Esophagus muscularis mucosa (tissue), 4 donors: ENCODE data around the gene OGFOD2. TPM values are rescaled to one million over a fixed set of nuclear protein-coding genes. Genes with fewer than 3 reads are reported as not detected.

Source experiments
- DNase-seq: peaks from one replicate; pipeline ENCODE4 v3.0.0-alpha.2; 2017; ENCODE audit errors: extremely low spot score
- H3K27ac ChIP-seq, 4 donors: fragments of 200-600 bp; sonication (generic); replicated peaks in 1 of 4; 1 replicate in 3 of 4; 2 replicates in 1 of 4; pipeline ENCODE4 v1.5.1; 2016 to 2019; ENCODE audit warnings: mild to moderate bottlenecking in 1 of 4
- H3K27me3 ChIP-seq, 4 donors: fragments of 200-600 bp; sonication (generic); one replicate each; pipeline versions ENCODE4 v1.5.1 to v1.6.0; 2016 to 2019
- H3K36me3 ChIP-seq, 4 donors: fragments of 200-600 bp; sonication (generic); one replicate each; pipeline ENCODE4 v1.5.1; 2016 to 2019
- H3K4me1 ChIP-seq, 4 donors: fragments of 200-600 bp; sonication (generic); one replicate each; pipeline ENCODE4 v1.5.1; 2016 to 2019
- H3K4me3 ChIP-seq, 4 donors: fragments of 200-600 bp; sonication (generic); 1 replicate in 2 of 4; 2 replicates in 2 of 4; pipeline ENCODE4 v1.5.1; 2016 to 2019; ENCODE audit warnings: mild to moderate bottlenecking in 4 of 4, moderate library complexity in 1 of 4
- H3K9me3 ChIP-seq, 4 donors: fragments of 200-600 bp; sonication (generic); 1 replicate in 3 of 4; 2 replicates in 1 of 4; pipeline ENCODE4 v1.5.1; 2016 to 2019
- CTCF ChIP-seq, 3 experiments: fragments of 200-600 bp in 2 of 3; fragments of 450-650 bp in 1 of 3; sonication (generic) in 2 of 3; IDR thresholded peaks; one replicate each; pipeline ENCODE4 v1.5.1; 2017 to 2019; ENCODE audit warnings: antibody characterized with exemption in 3 of 3, mild to moderate bottlenecking in 2 of 3, moderate library complexity in 1 of 3
- EP300 ChIP-seq: sonication (generic); formaldehyde crosslinking; IDR thresholded peaks from one replicate; pipeline ENCODE4 v1.6.1; 2017; ENCODE audit warnings: antibody characterized with exemption
- POLR2A ChIP-seq: fragments of 450-650 bp; IDR thresholded peaks from one replicate; pipeline ENCODE4 v1.6.1; 2017; ENCODE audit warnings: antibody characterized with exemption, moderate library complexity, mild to moderate bottlenecking, low read depth
- POLR2AphosphoS5 ChIP-seq, 2 donors: sonication (generic); formaldehyde crosslinking; IDR thresholded peaks; one replicate each; pipeline ENCODE4 v1.6.1; 2017; ENCODE audit warnings: antibody characterized with exemption in 2 of 2
- WGBS: methylation state at CpG from one replicate; pipeline ENCODE4 v1.1.5; 2018; 5-methylcytosine and 5-hydroxymethylcytosine counted together
- intact Hi-C: fragments of 100-400 bp; cut with DNase I; formaldehyde crosslinking; loops from one replicate; pipeline ENCODE4 v1.15.1; 2023
- total RNA-seq, 4 donors: library from RNA; depleted of rRNA; stranded (reverse); fragments of >200 nt; gene quantifications; one replicate each; pipeline versions ENCODE4 v1.1.0 to v1.2.1, GENCODE V29; 2016

OGFOD2 gene
- total RNA-seq, 4 donors from 2014 or later: 5.6 to 15.3 (median 8.6) TPM

DNA sequence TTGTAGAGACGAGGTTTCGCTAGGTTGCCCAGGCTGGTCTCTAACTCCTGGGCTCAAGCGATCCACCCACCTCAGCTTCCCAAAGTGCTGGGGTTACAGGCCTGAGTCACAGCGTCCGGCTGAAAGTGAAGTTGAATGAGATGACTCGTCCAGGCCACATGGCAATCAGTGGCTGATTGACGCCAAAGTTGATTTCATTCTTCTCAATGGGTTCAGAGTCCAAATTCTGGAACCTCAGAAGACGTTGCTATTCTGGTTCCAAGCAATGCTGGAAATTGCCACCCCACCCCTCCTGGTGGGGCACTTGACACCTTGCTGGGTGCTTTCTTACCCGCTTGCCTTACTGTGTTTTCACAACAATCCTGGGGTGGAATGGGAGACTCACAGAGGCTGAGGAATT lies 23.6 kb upstream of the OGFOD2 start:
- Histone ChIP-seq H3K4me1 (peaks cover 15 to 28% (median 26%) of the 10 kb centered on the region in 4 donors), H3K9me3 (no peaks in the 10 kb centered on the region), H3K4me3 (no peak overlapping the region), H3K36me3 (peaks cover 0 to 5% (median 0%) of the 10 kb centered on the region in 4 donors), H3K27me3 (no peaks in the 10 kb centered on the region), H3K27ac (no peak overlapping the region)
- intact Hi-C loops: loop anchor here (1.0 to 5.0 kb wide), 2 partner anchors 91 to 159 kb away; no protein-coding TSS in a partner anchor
- 79% methylated on average over 9 of the region's 9 CpGs for WGBS
- no peak for DNase-seq
- TF ChIP-seq CTCF (IDR thresholded peaks at IDR 0.05): no peak
- no peak for TF ChIP-seq POLR2A
- TF ChIP-seq EP300: no peak
- no peak for TF ChIP-seq POLR2AphosphoS5 (IDR thresholded peaks at IDR 0.05)

- intact Hi-C loops: loop anchor here (1.0 to 5.0 kb wide), 2 partner anchors 92 to 160 kb away; no protein-coding TSS in a partner anchor
- Histone ChIP-seq H3K27ac (no peak overlapping the region), H3K4me1 (peaks cover 6 to 20% (median 18%) of the 10 kb centered on the region in 4 donors), H3K36me3 (peaks cover 0 to 6% (median 3%) of the 10 kb centered on the region in 4 donors), H3K27me3 (no peaks in the 10 kb centered on the region), H3K9me3 (no peaks in the 10 kb centered on the region), H3K4me3 (no peak overlapping the region)
- TF ChIP-seq POLR2AphosphoS5 (IDR thresholded peaks at IDR 0.05): no peak
- peak; percentile 87 to 93 (median 90) for TF ChIP-seq CTCF (IDR thresholded peaks at IDR 0.05)
- DNase-seq: peak; percentile 93
- 70% methylated on average over 9 of the region's 12 CpGs for WGBS
These were observed 22.8 kb upstream of the OGFOD2 start for GRCh38 chr12:122951979-122952892.

DNA sequence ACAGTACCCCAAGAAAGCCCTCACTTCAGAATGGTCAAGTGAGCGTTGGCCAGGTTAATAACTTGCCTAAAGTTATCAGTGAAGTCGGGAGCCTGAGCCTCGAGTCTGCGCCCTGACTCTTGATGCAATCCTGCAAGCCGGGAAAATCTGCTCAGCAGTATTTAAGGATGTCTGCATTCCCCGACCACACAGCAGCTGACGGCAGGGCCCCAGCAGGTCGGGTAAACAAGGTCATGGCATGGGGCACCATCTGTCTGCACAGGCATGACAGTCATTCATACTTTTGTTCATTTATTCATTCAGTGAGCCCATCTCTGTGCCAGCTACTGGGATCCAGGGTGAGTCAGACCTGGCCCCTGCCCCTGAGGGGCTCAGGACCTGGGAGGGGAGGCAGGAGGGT lies 19.9 kb upstream of the OGFOD2 start:
- H3K27me3 ChIP-seq: no peaks in the 10 kb centered on the region
- intact Hi-C loops: no loop called here
- whole genome bisulfite sequencing: 83% methylated on average over 5 of the region's 8 CpGs

DNA sequence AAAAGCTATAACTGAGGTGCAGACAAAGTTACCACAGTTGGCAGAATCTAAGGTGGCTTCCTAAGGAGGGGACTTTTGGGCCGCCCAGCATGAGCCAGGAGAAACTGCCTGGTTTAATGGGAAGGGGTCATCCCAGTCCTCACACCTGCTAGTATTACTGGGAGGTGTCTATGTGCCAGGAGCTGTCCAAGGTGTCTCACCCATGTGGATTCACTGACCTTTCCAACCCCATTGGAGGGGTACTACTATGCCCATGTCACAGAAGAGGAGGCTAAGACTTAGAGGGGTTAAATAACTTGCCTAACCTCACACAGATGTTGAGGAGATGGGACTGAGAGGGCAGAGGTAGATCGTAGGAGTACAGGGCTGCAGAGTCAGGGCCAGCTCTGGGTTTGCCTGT lies 19.0 kb upstream of the OGFOD2 start:
- peaks cover 6 to 30% (median 15%) of the 10 kb centered on the region in 4 donors for H3K36me3 ChIP-seq
- H3K4me1 ChIP-seq: no peaks in the 10 kb centered on the region
- no peaks in the 10 kb centered on the region for H3K9me3 ChIP-seq
- H3K27me3 ChIP-seq: no peaks in the 10 kb centered on the region
- no peak for TF ChIP-seq POLR2A
- TF ChIP-seq EP300: no peak
- no peak for TF ChIP-seq POLR2AphosphoS5 (IDR thresholded peaks at IDR 0.05)
- TF ChIP-seq CTCF (IDR thresholded peaks at IDR 0.05): no peak
- no peak for DNase-seq
- WGBS: 91% methylated on average over 2 of the region's 2 CpGs
- no peak overlapping the region for H3K27ac ChIP-seq
- intact Hi-C loops: no loop called here
- H3K4me3 ChIP-seq: no peak overlapping the region

More for the DNA sequence above, 19.9 kb upstream of the OGFOD2 start:
- Histone ChIP-seq H3K36me3 (peaks cover 5 to 28% (median 13%) of the 10 kb centered on the region in 4 donors), H3K4me1 (peaks cover 0 to 6% (median 2%) of the 10 kb centered on the region in 4 donors), H3K9me3 (no peaks in the 10 kb centered on the region), H3K4me3 (no peak overlapping the region), H3K27ac (no peak overlapping the region)
- TF ChIP-seq POLR2AphosphoS5 (IDR thresholded peaks at IDR 0.05): no peak
- no peak for TF ChIP-seq EP300
- TF ChIP-seq CTCF (IDR thresholded peaks at IDR 0.05): no peak
- no peak for TF ChIP-seq POLR2A
- DNase-seq: no peak
